Astrocyte (in vitro differentiated cells and primary cell): ENCODE results near the gene TAP2. TPM values are rescaled to one million over a fixed set of nuclear protein-coding genes. Genes with fewer than 3 reads are reported as not detected.

ENCODE experiments used
- DNase-seq: peaks from one replicate; pipeline ENCODE4 v3.0.0-alpha.2; 2010; ENCODE audit warnings: low read depth
- FAIRE-seq: peaks from 2 replicates; lab custom pipeline; 2011; peaks lifted over from hg19 to GRCh38; lab: Jason Lieb, UNC
- H2AFZ ChIP-seq: 2 replicates; pipeline ENCODE4 v1.6.0; 2012; ENCODE audit warnings: low read depth, low read length, inconsistent platforms
- H3K27ac ChIP-seq: 2 replicates; pipeline ENCODE4 v1.5.1; 2011; ENCODE audit warnings: low read depth, low read length, inconsistent platforms
- H3K27me3 ChIP-seq: 2 replicates; pipeline ENCODE4 v1.6.0; 2011; ENCODE audit warnings: low read length, inconsistent platforms; ENCODE audit not compliant: insufficient read depth
- H3K36me3 ChIP-seq: 2 replicates; pipeline ENCODE4 v1.5.1; 2011; ENCODE audit warnings: low read length, inconsistent platforms; ENCODE audit not compliant: insufficient read depth
- H3K4me1 ChIP-seq: 2 replicates; pipeline ENCODE4 v1.5.1; 2011; ENCODE audit warnings: low read length, inconsistent platforms; ENCODE audit not compliant: insufficient read depth
- H3K4me2 ChIP-seq: 2 replicates; pipeline ENCODE4 v1.6.0; 2012; ENCODE audit warnings: low read length, inconsistent platforms
- H3K4me3 ChIP-seq: 2 replicates; pipeline ENCODE4 v1.5.1; 2011; ENCODE audit warnings: low read depth, mild to moderate bottlenecking, low read length, inconsistent platforms; ENCODE audit not compliant: insufficient read depth
- H3K79me2 ChIP-seq: 2 replicates; pipeline ENCODE4 v1.6.0; 2012; ENCODE audit warnings: mild to moderate bottlenecking, low read length, inconsistent platforms; ENCODE audit not compliant: insufficient read depth
- H3K9ac ChIP-seq: 2 replicates; pipeline ENCODE4 v1.6.0; 2012; ENCODE audit warnings: mild to moderate bottlenecking, low read length, inconsistent platforms
- H3K9me3 ChIP-seq: 2 replicates; pipeline ENCODE4 v1.5.1; 2012; ENCODE audit warnings: low read depth, mild to moderate bottlenecking, low read length, inconsistent platforms; ENCODE audit not compliant: insufficient read depth
- H4K20me1 ChIP-seq: 2 replicates; pipeline ENCODE4 v1.6.0; 2012; ENCODE audit warnings: low read length, inconsistent platforms; ENCODE audit not compliant: insufficient read depth
- H3K27ac Mint-ChIP-seq: one replicate; pipeline ENCODE4 v1.8.0; 2021; ENCODE audit warnings: mild to moderate bottlenecking, mixed read lengths; ENCODE audit not compliant: unreplicated experiment
- H3K27me3 Mint-ChIP-seq: one replicate; pipeline ENCODE4 v1.8.0; 2021; ENCODE audit warnings: low read depth, mixed read lengths; ENCODE audit not compliant: unreplicated experiment
- H3K36me3 Mint-ChIP-seq: one replicate; pipeline ENCODE4 v1.8.0; 2021; ENCODE audit warnings: low read depth, mixed read lengths; ENCODE audit not compliant: unreplicated experiment
- H3K4me1 Mint-ChIP-seq: one replicate; pipeline ENCODE4 v1.8.0; 2021; ENCODE audit warnings: low read depth, mixed read lengths; ENCODE audit not compliant: unreplicated experiment
- H3K4me3 Mint-ChIP-seq: one replicate; pipeline ENCODE4 v1.8.0; 2021; ENCODE audit warnings: mild to moderate bottlenecking, moderate library complexity, mixed read lengths; ENCODE audit not compliant: unreplicated experiment
- H3K9me3 Mint-ChIP-seq: one replicate; pipeline ENCODE4 v1.8.0; 2021; ENCODE audit warnings: mild to moderate bottlenecking, mixed read lengths; ENCODE audit not compliant: unreplicated experiment
- CTCF ChIP-seq: IDR thresholded peaks from 2 replicates; pipeline ENCODE4 v1.5.1; 2011; ENCODE audit warnings: low read depth, mild to moderate bottlenecking, inconsistent platforms, low read length, moderate library complexity; ENCODE audit not compliant: insufficient read depth
- EZH2 ChIP-seq: IDR thresholded peaks from 2 replicates; pipeline ENCODE4 v1.6.1; 2012; ENCODE audit warnings: mild to moderate bottlenecking, low read length, inconsistent platforms; ENCODE audit not compliant: insufficient read depth
- total RNA-seq: library from RNA; stranded (reverse); gene quantifications from 2 replicates; pipeline ENCODE4 v1.2.1, GENCODE V29; 2021

The TAP2 gene
- total RNA-seq, 1 donor from 2014 or later = 118 TPM

- Mint-ChIP-seq H3K4me1 (peaks cover 11% of the 10 kb centered on the region), H3K9me3 (peaks cover 2% of the 10 kb centered on the region), H3K27me3 (peaks cover 35% of the 10 kb centered on the region), H3K36me3 (peaks cover 29% of the 10 kb centered on the region), H3K4me3 (peak overlapping the region; percentile 96), H3K27ac (peak overlapping the region; percentile 84)
- DNase-seq = no peak
- peak overlapping the region; percentile 99 for H3K4me2 ChIP-seq
- H2AFZ ChIP-seq = peak overlapping the region; percentile 99
- H3K27ac ChIP-seq = no peak overlapping the region
- peak overlapping the region; percentile 92 for H3K4me3 ChIP-seq
- peaks cover 10% of the 10 kb centered on the region for H3K79me2 ChIP-seq
- no peak for TF ChIP-seq CTCF
- TF ChIP-seq EZH2 = no peak
- no peaks in the 10 kb centered on the region for H4K20me1 ChIP-seq
- peak overlapping the region; percentile 88 for H3K9ac ChIP-seq
- H3K36me3 ChIP-seq = no peaks in the 10 kb centered on the region
- FAIRE-seq = no peak
- peaks cover 5% of the 10 kb centered on the region for H3K27me3 ChIP-seq
- H3K4me1 ChIP-seq = peaks cover 8% of the 10 kb centered on the region
- no peaks in the 10 kb centered on the region for H3K9me3 ChIP-seq
These were observed 16.0 kb upstream of the TAP2 start for GRCh38 chr6:32854376-32855178.

- Histone ChIP-seq H3K4me2 (peak within 1 kb of the TSS; percentile 99), H3K27me3 (peaks cover 5% of the 10 kb centered on the region), H2AFZ (peak within 1 kb of the TSS; percentile 99), H3K27ac (peak within 1 kb of the TSS; percentile 83), H3K79me2 (peaks cover 10% of the 10 kb centered on the region), H3K4me1 (peaks cover 8% of the 10 kb centered on the region), H3K9me3 (no peaks in the 10 kb centered on the region), H4K20me1 (no peaks in the 10 kb centered on the region), H3K9ac (peak within 1 kb of the TSS; percentile 88), H3K4me3 (peak within 1 kb of the TSS; percentile 92), H3K36me3 (no peaks in the 10 kb centered on the region)
- peaks cover 30% of the 10 kb centered on the region for H3K36me3 Mint-ChIP-seq
- peak; percentile 41 for TF ChIP-seq CTCF
- no peak for TF ChIP-seq EZH2
- H3K4me3 Mint-ChIP-seq = peak within 1 kb of the TSS; percentile 96
- H3K27ac Mint-ChIP-seq = peak within 1 kb of the TSS; percentile 95
- no peak for FAIRE-seq
- peaks cover 11% of the 10 kb centered on the region for H3K4me1 Mint-ChIP-seq
- peaks cover 2% of the 10 kb centered on the region for H3K9me3 Mint-ChIP-seq
- peak; percentile 84 for DNase-seq
- peaks cover 35% of the 10 kb centered on the region for H3K27me3 Mint-ChIP-seq
These were observed 15.2 kb upstream of the TAP2 start, which contains the start of the genes PSMB9 and TAP1 for GRCh38 chr6:32853541-32854375. Gene PSMB9, plus strand, starts transcription at chr6:32854192. Its CDS starts 38 bp downstream, at chr6:32854230. Gene TAP1, minus strand, starts transcription at chr6:32853704. Its CDS starts 68 bp downstream, at chr6:32853636.
